IPS DF 6.9 (cell line): ENCODE data around the gene ARNT2.

ENCODE experiments used
- DNase-seq: peaks from one replicate; pipeline ENCODE4 v3.0.0-alpha.2; 2013; ENCODE audit warnings: low read depth, low spot score
- H3K27ac ChIP-seq: one replicate; pipeline ENCODE4 v1.5.1; 2013; ENCODE audit warnings: low read length, control low read depth
- H3K27me3 ChIP-seq: 2 replicates; pipeline ENCODE4 v1.6.1; 2013; ENCODE audit warnings: mild to moderate bottlenecking, low read length; ENCODE audit not compliant: control insufficient read depth, insufficient read depth
- H3K36me3 ChIP-seq: 2 replicates; pipeline ENCODE4 v1.6.1; 2013; ENCODE audit warnings: low read length; ENCODE audit not compliant: control insufficient read depth, insufficient read depth
- H3K4me1 ChIP-seq: 2 replicates; pipeline ENCODE4 v1.6.1; 2013; ENCODE audit warnings: low read length; ENCODE audit not compliant: control insufficient read depth, insufficient read depth
- H3K4me3 ChIP-seq: 2 replicates; pipeline ENCODE4 v1.5.1; 2013; ENCODE audit warnings: mild to moderate bottlenecking, low read length
- H3K9me3 ChIP-seq: 2 replicates; pipeline ENCODE4 v1.6.1; 2013; ENCODE audit warnings: low read length, inconsistent platforms; ENCODE audit not compliant: control insufficient read depth, insufficient read depth
- WGBS: extraction: QIAGEN DNeasy Blood & Tissue Kit; methylation state at CpG from one replicate; pipeline ENCODE4 v1.1.7; 2013; ENCODE audit warnings: mixed read lengths, missing lambda C conversion rate; ENCODE audit not compliant: insufficient read length, insufficient coverage; 5-methylcytosine and 5-hydroxymethylcytosine counted together

Gene ARNT2

GRCh38 chr15:80613762-80614365 is 209.7 kb downstream of the ARNT2 start:
- no peaks in the 10 kb centered on the region for H3K36me3 ChIP-seq
- no peaks in the 10 kb centered on the region for H3K4me1 ChIP-seq
- H3K27ac ChIP-seq: no peak overlapping the region
- WGBS: no CpG with 5 or more reads among the region's 10 CpGs
- no peaks in the 10 kb centered on the region for H3K9me3 ChIP-seq
- H3K27me3 ChIP-seq: no peaks in the 10 kb centered on the region
- H3K4me3 ChIP-seq: no peak overlapping the region
- no peak for DNase-seq

GRCh38 chr15:80614711-80615360 is 210.7 kb downstream of the ARNT2 start:
- no peaks in the 10 kb centered on the region for H3K27me3 ChIP-seq
- no peak overlapping the region for H3K27ac ChIP-seq
- no peaks in the 10 kb centered on the region for H3K36me3 ChIP-seq
- no peak for DNase-seq
- no peaks in the 10 kb centered on the region for H3K4me1 ChIP-seq
- WGBS: no CpG with 5 or more reads among the region's 20 CpGs
- no peak overlapping the region for H3K4me3 ChIP-seq
- H3K9me3 ChIP-seq: no peaks in the 10 kb centered on the region

GRCh38 chr15:80615361-80615736 is 211.2 kb downstream of the ARNT2 start:
- Histone ChIP-seq H3K36me3 (no peaks in the 10 kb centered on the region), H3K27me3 (no peaks in the 10 kb centered on the region), H3K4me1 (no peaks in the 10 kb centered on the region), H3K4me3 (no peak overlapping the region), H3K27ac (no peak overlapping the region), H3K9me3 (no peaks in the 10 kb centered on the region)
- no peak for DNase-seq
- WGBS: 100% methylated on average over 4 of the region's 4 CpGs

- H3K4me3 ChIP-seq: no peak overlapping the region
- H3K27ac ChIP-seq: no peak overlapping the region
- no CpG with 5 or more reads among the region's 14 CpGs for WGBS
- no peak for DNase-seq
- no peaks in the 10 kb centered on the region for H3K27me3 ChIP-seq
- H3K4me1 ChIP-seq: no peaks in the 10 kb centered on the region
- no peaks in the 10 kb centered on the region for H3K9me3 ChIP-seq
- H3K36me3 ChIP-seq: no peaks in the 10 kb centered on the region
Measured at GRCh38 chr15:80615783-80616391, 211.7 kb downstream of the ARNT2 start.

- no peak for DNase-seq
- Histone ChIP-seq H3K27me3 (no peaks in the 10 kb centered on the region), H3K27ac (no peak overlapping the region), H3K9me3 (no peaks in the 10 kb centered on the region), H3K4me3 (no peak overlapping the region), H3K36me3 (no peaks in the 10 kb centered on the region), H3K4me1 (no peaks in the 10 kb centered on the region)
- no CpG with 5 or more reads among the region's 7 CpGs for WGBS
Measured at GRCh38 chr15:80618685-80619400, 214.7 kb downstream of the ARNT2 start.

- Histone ChIP-seq H3K9me3 (no peaks in the 10 kb centered on the region), H3K36me3 (no peaks in the 10 kb centered on the region), H3K4me1 (no peaks in the 10 kb centered on the region), H3K27ac (no peak overlapping the region), H3K27me3 (no peaks in the 10 kb centered on the region), H3K4me3 (no peak overlapping the region)
- WGBS: no CpG with 5 or more reads among the region's 1 CpG
- DNase-seq: no peak
Measured at GRCh38 chr15:80619680-80620079, 215.5 kb downstream of the ARNT2 start.

GRCh38 chr15:80620141-80620540 is 216.0 kb downstream of the ARNT2 start:
- H3K27me3 ChIP-seq: no peaks in the 10 kb centered on the region
- no peaks in the 10 kb centered on the region for H3K9me3 ChIP-seq
- H3K27ac ChIP-seq: no peak overlapping the region
- H3K4me1 ChIP-seq: no peaks in the 10 kb centered on the region
- H3K4me3 ChIP-seq: no peak overlapping the region
- no peaks in the 10 kb centered on the region for H3K36me3 ChIP-seq
- no peak for DNase-seq
- no CpG with 5 or more reads among the region's 3 CpGs for WGBS

- Histone ChIP-seq H3K4me3 (no peak overlapping the region), H3K4me1 (no peaks in the 10 kb centered on the region), H3K36me3 (no peaks in the 10 kb centered on the region), H3K27ac (no peak overlapping the region), H3K9me3 (no peaks in the 10 kb centered on the region), H3K27me3 (no peaks in the 10 kb centered on the region)
- DNase-seq: no peak
- no CpG with 5 or more reads among the region's 5 CpGs for WGBS
Measured at GRCh38 chr15:80620931-80621330, 216.7 kb downstream of the ARNT2 start.

GRCh38 chr15:80626643-80627120 is 222.5 kb downstream of the ARNT2 start:
- Histone ChIP-seq H3K4me3 (no peak overlapping the region), H3K27me3 (no peaks in the 10 kb centered on the region), H3K27ac (no peak overlapping the region), H3K36me3 (no peaks in the 10 kb centered on the region), H3K4me1 (no peaks in the 10 kb centered on the region), H3K9me3 (no peaks in the 10 kb centered on the region)
- no CpG with 5 or more reads among the region's 1 CpG for WGBS
- no peak for DNase-seq

GRCh38 chr15:80629355-80629754 is 225.2 kb downstream of the ARNT2 start:
- H3K36me3 ChIP-seq: no peaks in the 10 kb centered on the region
- DNase-seq: no peak
- WGBS: no CpG with 5 or more reads among the region's 3 CpGs

More at GRCh38 chr15:80629355-80629754, 225.2 kb downstream of the ARNT2 start:
- Histone ChIP-seq H3K4me3 (no peak overlapping the region), H3K27ac (no peak overlapping the region), H3K4me1 (no peaks in the 10 kb centered on the region), H3K27me3 (no peaks in the 10 kb centered on the region), H3K9me3 (no peaks in the 10 kb centered on the region)
